GM12872 (cell line): ENCODE results near the gene ANKS1B.

Source experiments
- TF ChIP-seq, protein P1 (sequence below): IDR thresholded peaks from 3 replicates; pipeline ENCODE4 v1.5.1; 2011; ENCODE audit warnings: low read depth, mild to moderate bottlenecking, low read length, moderate library complexity; ENCODE audit not compliant: insufficient read depth

Gene ANKS1B

DNA sequence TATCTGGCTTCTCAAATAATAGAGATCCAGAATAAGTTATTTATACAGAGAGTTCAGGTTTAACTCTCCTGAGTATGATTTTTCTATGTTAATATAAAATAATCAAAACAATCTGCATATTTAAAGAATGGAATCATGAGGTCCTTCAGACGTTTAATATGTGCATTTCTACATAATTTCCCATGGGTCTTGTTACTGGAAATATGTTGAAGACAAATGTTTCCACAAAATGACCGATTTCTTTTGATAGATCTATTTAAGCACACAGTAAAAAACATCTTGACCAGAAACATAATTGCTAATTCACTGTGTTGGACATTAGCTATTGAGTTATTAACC lies 957.7 kb downstream of the ANKS1B start:
- TF ChIP-seq, protein P1, sequence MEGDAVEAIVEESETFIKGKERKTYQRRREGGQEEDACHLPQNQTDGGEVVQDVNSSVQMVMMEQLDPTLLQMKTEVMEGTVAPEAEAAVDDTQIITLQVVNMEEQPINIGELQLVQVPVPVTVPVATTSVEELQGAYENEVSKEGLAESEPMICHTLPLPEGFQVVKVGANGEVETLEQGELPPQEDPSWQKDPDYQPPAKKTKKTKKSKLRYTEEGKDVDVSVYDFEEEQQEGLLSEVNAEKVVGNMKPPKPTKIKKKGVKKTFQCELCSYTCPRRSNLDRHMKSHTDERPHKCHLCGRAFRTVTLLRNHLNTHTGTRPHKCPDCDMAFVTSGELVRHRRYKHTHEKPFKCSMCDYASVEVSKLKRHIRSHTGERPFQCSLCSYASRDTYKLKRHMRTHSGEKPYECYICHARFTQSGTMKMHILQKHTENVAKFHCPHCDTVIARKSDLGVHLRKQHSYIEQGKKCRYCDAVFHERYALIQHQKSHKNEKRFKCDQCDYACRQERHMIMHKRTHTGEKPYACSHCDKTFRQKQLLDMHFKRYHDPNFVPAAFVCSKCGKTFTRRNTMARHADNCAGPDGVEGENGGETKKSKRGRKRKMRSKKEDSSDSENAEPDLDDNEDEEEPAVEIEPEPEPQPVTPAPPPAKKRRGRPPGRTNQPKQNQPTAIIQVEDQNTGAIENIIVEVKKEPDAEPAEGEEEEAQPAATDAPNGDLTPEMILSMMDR: no peak

DNA sequence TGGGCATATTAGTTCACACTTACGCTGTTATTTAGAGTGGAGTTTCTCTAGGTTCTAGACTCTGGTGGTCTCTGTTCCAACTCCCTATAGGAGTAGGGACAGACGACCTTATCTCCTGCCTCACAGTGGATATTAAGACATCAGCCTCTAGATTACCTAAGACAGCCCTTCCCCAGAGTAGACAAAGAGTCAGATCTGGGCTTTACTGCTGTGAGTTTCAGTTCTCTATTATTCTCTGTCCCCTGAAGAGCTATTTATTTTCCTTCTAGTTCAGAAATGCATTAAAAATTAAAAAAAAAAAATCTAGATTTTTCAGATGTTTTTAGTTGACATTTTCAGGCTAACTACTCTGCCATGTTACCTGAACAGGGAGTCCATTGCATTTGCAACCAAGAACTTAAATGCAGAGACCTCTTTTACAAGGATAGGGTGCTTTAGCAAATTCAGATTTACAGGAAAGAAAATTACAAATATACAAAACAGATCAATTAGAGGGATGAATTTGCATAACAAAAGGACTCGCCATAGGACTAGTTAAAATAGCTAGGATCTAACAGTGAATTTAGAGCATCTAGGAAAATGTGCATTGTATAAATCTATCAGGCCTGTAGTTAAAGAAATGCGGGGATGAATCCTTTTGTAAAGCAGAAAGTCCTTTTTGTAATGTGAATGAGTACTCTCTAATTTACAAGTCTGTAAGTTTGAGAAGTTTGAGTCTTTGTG lies 958.2 kb downstream of the ANKS1B start:
- TF ChIP-seq, protein P1: no peak

DNA sequence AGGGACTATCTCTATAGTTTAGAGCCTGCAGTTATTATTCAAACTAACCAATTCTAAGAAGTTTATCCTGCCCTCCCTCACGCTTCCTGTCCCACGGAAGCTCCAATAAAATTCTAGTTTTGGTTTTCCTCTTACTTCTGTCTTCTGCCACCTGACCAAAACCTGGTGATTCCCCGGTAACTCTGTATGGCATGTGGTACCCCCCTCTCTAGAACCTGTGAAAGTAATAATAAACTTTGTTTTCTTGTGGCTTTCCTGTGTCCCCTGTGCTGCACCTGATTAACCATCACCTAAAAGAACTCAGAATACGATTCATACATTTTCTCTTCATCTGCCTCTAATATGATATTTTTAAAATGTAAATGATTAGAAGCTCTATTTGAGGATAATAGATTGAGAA lies 959.9 kb downstream of the ANKS1B start:
- TF ChIP-seq, protein P1: no peak

DNA sequence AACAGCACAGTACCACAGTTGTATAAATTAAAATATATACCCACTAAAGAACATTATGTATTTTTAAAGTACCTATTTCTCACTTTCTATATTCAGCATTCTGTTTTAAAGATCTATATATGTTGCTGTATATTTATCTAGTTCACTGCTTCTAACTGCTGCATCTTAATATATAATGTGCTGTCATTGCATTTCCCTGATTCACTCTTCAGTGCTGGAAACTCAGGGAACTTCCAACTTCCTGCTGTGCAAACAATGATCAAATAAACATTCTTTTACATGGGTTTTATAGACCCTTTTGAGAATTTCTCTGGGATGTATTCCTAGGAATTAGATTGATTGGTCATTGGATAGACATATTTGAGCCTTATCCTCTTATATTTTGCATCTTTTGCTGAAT lies 960.5 kb downstream of the ANKS1B start:
- TF ChIP-seq, protein P1: no peak

GRCh38 chr12:99020871-99021270 lies 963.9 kb downstream of the ANKS1B start:
- TF ChIP-seq, protein P1: no peak

DNA sequence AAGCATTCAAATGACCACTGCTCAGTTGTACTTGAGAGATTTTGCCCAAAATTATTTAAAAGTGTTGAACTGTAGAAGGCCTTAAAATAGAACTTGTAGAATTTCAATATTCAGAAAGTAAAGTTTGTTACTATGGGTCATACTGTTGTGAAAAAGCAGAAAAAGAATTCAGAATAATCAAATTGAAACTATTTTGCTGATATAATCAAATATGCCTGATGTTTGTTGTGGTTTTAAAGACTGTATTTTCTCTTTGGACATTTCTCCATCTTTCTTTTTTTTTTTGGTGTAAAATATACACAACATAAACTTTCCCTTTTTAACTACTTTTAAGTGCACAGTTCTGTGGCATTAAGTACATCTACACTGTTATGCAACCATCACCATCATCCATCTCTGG lies 964.9 kb downstream of the ANKS1B start:
- TF ChIP-seq, protein P1: no peak

GRCh38 chr12:99017971-99018370 lies 966.8 kb downstream of the ANKS1B start:
- TF ChIP-seq, protein P1: no peak
